ENCODE data around the gene CLDN9.

The CLDN9 gene, protein sequence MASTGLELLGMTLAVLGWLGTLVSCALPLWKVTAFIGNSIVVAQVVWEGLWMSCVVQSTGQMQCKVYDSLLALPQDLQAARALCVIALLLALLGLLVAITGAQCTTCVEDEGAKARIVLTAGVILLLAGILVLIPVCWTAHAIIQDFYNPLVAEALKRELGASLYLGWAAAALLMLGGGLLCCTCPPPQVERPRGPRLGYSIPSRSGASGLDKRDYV

DNA sequence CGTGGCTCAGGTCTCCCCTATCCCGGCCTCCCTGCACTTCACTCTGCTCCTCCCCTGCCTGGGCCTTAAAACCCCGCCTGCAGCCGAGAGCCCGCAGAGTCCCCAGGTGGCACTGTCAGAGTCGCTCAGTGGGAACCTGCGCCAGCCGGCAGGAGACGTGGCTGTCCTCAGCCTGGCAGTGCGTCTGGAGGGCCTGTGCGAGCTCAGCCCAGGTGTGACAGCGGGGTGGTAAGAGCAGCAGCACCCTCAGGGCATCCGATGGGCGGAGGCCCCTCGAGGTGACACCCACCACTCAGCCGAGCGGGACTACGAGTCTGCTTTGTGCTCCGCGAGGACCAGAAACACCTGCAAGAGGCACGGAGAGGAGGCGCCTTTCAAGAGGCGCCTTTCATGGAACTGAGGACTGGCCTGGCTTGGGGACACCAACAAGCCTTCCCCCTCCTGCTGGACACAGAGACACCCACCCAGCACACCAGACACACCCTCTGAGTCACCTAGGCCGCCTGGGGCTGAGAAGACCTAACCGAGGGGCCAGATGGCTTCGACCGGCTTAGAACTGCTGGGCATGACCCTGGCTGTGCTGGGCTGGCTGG lies at the start of gene CLDN9:
Gene CLDN9 (plus strand): TSS at position 96 of the 593 bp plus-strand sequence. CDS start 440 bp downstream, at position 536.
- DNase-seq: peak; percentile 84

DNA sequence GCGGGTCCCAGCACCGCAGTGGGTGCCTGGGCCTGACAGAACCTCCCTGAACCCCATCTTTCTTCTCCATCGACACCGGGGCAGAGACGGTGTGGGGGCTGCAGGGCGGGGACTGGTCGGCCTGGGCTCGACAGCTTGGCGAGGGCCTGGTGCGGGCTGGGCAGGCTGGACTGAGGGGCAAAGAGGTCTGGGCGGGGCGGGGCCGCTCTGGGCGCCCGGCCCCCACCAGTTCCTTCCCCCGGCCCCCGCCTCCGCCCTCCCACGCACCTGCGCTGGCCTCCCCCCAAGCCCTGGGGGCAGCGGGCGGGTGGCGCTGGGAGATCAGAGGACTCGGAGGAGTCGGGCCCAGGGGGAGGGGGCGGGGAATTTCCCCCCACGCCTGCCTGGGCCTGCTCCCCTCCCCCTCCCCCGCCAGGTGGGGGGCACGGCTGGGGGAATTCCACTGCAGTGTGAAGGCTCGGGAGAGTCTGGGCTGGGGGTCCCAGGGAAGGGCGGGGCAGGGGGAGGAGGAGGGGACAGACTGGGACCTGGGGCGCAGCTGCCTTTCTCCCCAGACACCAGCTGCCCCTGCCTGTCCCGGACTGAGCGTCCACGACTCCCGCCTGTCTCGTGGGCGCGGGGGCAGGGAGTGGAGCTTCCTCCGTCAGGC lies 49.5 kb upstream of the CLDN9 start:
- DNase-seq: no peak

DNA sequence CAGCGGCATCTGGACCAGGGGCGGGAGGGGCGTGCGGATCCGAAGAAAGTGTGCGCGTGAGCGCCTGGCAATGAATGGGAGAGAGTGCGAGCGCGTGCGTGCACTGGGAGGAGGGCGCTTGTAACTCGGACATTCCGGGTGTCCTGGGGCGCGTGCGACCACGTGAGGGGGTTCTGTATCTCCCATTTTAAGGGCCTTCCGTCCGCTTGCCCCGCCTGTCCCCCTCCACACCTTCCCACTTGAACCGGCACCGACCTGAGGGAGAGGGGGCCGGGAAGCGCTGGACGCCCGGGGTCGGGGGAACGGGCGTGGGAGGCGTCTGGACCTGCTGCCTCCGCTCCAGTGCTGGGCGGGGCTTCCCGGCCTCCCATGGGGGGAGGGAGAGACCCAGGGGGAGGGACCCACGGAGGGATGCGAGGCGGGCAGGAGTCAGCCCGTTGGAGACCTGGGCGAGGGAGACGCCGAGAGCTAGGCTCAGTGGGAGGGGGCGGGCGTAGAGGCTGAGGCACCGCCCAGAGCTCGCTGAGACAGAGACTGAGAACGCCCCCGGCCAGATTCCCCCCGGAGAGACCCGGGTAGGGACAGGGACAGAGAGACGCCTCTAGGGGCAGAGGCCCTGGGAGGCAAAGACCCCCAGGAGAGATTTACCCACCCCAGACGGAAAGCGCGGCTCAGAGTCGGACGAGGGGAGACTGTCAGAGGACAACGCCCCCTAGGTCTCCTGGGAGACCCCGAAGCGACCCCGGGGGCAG lies 48.8 kb upstream of the CLDN9 start, which contains the start of gene KREMEN2:
Gene KREMEN2 (plus strand): TSS at position 553 of the 752 bp plus-strand sequence. CDS start 246 bp downstream, outside the sequence.
- peak; percentile 76 for DNase-seq

DNA sequence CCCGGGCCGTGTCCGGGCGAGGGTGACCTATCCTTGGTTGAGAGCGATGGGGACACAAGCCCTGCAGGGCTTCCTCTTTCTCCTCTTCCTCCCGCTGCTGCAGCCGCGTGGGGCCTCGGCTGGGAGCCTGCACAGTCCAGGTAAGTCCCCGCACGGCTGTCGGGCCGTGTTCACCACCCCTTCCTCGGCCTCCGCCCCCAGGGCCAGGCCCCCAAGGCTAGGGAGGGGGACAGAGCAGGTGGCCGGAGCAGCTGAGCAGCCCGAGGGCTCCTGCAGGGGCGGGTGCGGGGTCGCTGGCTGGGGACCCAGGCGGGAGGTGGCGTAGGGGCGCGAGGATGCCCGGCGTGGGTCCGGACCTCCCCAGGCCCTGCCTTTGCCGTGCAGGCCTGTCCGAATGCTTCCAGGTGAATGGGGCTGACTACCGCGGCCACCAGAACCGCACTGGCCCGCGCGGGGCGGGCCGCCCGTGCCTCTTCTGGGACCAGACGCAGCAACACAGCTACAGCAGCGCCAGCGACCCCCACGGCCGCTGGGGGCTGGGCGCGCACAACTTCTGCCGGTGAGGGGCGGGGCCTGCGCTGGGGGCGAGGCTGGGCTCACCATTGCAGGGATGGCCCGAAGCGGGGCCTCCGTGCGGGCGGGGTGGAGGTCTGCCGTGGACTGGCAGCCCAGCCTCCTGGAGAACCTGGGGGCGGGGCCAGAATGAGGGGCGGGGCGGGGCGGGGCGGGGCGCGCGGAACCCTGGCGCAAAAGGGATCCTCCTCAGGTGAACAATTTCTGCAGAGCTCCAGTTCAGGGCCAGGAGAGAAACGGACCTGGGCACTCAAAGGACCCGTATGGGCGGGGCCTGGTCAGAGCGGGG lies 48.0 kb upstream of the CLDN9 start:
- DNase-seq: peak; percentile 65

DNA sequence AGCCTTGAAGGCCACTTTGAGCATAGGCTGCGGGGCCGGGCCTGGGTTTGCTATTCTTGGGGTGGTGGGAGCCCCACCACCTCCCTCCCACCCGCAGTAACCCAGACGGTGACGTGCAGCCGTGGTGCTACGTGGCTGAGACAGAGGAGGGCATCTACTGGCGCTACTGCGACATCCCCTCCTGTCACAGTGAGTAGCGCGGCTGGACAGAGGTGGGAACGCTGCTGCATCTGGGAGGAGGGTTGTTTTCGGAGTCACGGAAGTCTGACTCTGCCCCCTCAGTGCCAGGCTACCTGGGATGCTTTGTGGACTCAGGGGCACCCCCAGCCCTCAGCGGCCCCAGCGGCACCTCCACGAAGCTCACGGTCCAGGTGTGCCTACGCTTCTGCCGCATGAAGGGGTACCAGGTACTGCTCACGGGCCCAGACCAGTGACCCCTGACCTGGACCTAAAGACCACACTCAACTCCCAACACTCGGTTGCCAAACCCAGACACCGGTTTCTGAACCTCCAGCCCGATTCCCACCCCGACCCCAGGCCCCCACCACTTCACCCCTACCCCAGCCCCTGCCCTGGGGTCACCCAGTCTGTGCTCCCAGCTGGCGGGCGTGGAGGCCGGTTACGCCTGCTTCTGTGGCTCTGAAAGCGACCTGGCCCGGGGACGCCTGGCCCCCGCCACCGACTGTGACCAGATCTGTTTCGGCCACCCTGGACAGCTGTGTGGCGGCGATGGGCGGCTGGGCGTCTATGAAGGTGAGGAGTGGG lies 46.5 kb upstream of the CLDN9 start:
- no peak for DNase-seq

DNA sequence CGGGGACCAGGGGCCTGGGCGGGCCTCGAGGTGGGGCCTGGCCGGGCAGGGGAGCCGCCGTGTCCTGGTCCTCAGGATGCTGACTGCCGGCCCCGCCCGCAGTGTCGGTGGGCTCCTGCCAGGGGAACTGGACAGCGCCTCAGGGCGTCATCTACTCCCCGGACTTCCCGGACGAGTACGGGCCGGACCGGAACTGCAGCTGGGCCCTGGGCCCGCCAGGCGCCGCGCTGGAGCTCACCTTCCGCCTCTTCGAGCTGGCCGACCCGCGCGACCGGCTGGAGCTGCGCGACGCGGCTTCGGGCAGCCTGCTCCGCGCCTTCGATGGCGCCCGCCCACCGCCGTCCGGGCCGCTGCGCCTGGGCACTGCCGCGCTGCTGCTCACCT lies 45.9 kb upstream of the CLDN9 start:
- DNase-seq: no peak

DNA sequence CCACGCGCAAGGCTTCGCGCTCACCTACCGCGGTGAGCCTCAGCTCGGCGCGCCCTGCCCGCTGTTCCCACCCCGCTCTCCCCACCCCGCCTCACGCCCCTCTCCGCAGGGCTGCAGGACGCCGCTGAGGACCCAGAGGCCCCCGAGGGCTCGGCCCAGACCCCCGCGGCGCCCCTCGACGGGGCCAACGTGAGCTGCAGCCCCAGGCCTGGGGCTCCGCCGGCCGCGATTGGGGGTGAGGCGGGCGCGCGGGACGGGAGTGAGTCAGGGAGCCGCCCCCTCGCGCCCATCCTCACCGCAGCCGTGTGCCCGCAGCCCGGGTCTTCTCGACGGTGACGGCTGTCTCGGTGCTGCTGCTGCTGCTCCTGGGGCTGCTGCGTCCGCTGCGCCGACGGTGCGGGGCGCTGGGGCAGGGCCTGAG lies 45.5 kb upstream of the CLDN9 start:
- no peak for DNase-seq

DNA sequence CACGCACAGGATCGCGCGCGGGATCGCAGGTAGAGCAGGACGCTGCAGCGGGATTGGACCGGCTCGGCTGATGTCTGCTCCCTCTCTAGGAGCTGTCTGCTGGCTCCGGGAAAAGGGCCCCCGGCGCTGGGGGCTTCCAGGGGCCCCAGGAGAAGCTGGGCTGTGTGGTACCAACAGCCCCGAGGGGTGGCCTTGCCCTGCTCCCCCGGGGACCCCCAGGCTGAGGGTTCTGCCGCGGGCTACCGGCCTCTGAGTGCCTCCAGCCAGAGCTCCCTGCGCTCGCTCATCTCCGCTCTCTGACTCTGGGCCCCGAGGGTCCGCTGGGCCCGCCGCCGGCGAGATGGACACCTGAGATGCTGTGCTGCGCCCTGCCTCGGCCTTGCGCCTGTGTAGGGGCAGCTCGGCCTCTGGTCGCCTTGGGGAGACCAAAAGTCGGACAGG lies 45.0 kb upstream of the CLDN9 start:
- no peak for DNase-seq

DNA sequence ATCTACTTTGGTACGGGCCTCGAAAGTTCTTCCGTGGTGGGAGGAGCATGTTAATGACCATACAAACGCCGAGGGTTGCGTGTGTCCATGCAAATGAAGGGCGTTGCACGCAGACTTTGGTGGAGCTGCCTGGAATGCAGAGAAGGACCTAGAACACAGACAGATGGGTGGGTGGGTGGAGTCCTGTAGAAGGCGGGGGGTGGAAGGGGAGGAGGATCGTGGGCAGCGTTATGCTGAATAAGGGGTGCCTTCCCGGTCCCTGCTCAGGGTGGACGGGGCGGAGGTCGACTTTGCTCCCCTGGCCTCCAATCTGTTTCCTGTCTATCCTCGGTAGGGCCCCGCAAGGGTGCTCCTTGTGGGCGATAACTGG lies 44.4 kb upstream of the CLDN9 start:
- no peak for DNase-seq

DNA sequence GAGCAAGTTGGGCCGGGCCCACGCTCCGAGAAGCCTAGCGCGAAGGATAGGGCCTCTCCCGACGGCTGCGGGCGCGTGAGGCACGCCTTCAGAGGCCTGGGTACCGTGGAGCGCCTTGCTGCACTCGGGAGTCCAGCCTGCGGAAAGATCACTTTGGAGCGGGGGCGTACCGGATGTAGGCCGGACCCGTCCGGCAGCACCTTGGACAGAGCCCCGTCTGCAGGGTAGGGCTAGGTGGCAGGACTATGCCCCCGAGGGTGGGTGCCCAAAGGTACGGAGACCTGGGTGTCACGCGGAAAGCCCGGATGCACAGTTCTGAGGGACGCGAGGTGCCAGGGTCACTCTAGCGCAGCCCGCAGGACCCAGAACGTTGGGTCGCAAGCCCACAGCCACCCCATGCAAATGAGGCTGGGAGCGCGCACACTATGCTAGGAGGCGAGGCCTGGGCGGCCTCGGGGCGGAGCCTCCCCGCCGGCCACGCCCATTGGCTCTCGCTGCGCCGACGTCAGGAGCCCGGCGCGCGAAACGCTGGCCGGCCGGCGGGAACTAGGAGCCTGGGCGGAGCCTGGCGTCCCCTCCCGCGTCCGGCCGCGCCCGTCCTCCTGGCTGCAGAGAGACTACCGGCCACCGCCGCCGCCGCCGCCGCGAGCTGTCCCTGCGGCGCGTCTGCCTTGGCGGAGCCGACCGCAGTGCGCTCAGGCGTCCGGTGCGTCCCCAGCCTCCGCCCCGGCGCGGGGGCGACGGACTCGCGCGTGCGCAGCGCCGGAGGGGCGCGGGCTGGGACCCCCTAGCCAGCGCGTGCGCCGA lies 43.8 kb upstream of the CLDN9 start, which contains the start of gene PAQR4:
Gene PAQR4 (plus strand): TSS at position 611 of the 807 bp plus-strand sequence. CDS start 327 bp downstream, outside the sequence.
- DNase-seq: peak; percentile 89

DNA sequence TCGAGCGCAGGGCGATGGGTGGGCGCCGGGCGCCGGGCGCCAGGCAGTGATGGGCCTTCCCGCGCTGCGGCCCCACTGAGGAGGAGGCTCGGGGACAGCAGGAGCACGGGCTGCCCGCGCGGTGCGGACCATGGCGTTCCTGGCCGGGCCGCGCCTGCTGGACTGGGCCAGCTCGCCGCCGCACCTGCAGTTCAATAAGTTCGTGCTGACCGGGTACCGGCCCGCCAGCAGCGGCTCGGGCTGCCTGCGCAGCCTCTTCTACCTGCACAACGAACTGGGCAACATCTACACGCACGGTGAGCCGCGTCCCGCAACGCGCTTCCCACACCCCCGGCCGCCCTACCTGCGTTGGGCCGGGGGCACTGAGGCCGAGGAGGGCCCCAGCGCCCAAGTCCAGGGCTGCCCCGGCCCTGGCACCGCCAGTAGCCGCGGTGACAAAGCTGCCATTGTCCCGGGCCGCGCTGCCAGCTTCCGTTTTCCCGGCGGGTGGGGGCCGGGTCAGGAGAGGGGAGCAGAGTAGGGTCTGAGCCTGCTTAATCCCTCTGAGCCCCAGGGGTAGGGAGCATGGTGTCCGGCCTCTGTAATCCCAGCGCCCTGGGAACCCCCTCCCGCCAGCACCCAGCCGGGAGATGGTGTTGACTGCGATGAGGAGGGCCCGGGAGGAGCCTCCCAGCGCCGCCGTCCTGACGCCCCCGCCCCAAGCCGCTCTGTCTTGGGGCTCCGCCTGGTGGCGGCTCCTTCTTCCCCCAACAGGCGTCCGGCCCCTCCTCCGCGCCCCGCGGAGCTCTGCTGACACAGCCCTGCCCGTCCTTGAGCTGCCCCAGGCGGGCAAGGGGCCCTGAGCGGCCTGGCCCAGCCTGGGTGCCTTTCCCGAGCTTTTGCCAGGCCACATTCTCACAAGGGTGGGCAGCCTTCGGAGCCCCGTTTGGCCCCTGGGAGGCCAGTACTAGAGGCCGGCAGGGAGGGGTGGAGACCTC lies 42.9 kb upstream of the CLDN9 start:
- peak; percentile 69 for DNase-seq

DNA sequence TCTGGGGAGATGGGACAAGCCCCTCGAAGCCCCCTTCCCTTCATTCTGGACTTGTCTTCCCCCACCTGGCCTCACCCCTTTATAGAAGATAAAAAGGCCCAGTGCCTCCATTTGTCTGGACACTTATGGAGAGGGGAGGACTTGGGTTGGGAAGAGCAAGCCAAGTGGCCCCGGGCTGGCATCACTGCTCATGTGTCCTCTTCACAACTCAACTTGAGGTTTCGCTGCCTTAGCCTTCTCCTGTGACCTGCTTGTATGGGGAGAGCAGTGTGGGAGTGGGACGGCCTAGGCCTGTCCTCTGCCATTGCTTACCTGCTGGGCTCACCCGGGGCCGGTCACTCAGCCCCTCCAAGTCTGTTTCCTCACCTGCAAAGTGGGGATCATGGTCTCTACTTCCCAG lies 42.2 kb upstream of the CLDN9 start:
- DNase-seq: no peak

DNA sequence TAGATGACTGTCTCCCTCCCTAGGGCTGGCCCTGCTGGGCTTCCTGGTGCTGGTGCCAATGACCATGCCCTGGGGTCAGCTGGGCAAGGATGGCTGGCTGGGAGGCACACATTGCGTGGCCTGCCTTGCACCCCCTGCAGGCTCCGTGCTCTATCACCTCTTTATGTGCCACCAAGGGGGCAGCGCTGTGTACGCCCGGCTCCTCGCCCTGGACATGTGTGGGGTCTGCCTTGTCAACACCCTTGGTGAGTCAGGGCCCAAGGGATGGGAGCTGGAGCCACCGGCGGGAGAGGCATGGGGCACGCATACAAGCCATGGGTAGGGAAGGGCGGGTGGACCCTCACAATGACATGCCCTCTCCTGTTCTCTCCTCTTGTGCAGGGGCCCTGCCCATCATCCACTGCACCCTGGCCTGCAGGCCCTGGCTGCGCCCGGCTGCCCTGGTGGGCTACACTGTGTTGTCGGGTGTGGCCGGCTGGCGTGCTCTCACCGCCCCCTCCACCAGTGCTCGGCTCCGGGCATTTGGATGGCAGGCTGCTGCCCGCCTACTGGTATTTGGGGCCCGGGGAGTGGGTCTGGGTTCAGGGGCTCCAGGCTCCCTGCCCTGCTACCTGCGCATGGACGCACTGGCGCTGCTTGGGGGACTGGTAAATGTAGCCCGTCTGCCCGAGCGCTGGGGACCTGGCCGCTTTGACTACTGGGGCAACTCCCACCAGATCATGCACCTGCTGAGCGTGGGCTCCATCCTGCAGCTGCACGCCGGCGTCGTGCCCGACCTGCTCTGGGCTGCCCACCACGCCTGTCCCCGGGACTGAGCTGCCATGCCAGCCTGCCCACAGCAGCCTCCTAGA lies 41.4 kb upstream of the CLDN9 start:
- no peak for DNase-seq

DNA sequence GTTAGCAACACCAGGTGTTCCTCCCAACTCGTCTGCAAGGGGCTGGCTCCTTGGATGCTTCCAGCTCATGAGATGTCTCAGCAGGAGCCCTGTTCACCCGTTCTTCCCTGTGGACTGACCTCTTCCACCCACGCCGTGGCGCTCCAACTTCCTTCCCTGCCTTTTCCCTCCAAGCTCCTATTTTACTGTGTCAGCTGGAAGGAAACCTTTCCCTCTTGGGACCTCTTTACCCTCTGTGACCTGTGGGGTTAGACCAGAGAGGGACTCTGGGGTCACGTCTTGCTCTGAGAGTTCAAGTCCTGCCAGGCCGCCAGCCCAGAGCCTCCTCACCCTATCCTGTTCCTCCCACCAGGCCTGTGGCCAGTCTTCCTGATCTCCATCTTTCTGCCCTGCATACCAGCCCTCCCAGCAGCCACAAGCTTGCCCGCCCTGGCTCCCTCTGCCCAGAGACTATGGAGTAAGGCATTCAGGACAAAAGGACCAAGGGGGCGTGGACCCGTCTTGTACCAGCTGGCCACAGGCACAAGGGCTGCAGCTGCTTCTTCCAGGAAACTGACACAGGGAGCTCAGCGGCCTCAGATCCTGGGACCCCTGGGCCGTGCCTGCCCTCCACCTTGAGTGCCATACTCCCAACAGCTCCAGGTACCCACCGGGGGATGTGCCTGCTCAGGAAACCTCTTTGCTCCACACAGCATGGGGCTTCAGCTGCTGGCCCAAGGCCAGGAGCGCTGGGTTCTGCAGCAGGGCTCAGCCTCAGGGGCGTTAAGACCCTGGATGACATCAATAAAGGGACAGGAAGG lies 40.5 kb upstream of the CLDN9 start:
- no peak for DNase-seq

DNA sequence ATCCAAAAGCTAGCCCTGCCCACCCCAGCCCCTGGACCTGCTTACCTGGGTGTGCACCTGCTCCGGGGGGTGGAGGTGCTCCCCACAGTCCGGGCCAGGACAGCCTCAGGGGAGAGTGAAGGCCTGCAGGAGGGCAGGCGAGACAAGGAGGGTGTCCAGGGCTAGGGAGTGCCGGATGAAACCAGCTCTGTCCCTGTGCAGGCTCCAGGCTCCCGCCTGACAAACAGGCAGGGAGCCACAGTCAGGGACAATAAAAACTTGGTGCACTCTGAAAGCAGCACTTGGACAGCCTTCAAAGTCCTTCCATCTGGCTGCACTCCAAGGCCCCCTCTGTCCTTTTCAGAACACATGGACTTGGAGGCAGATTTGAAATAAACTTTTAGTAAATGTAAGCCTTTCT lies 39.6 kb upstream of the CLDN9 start:
- no peak for DNase-seq

DNA sequence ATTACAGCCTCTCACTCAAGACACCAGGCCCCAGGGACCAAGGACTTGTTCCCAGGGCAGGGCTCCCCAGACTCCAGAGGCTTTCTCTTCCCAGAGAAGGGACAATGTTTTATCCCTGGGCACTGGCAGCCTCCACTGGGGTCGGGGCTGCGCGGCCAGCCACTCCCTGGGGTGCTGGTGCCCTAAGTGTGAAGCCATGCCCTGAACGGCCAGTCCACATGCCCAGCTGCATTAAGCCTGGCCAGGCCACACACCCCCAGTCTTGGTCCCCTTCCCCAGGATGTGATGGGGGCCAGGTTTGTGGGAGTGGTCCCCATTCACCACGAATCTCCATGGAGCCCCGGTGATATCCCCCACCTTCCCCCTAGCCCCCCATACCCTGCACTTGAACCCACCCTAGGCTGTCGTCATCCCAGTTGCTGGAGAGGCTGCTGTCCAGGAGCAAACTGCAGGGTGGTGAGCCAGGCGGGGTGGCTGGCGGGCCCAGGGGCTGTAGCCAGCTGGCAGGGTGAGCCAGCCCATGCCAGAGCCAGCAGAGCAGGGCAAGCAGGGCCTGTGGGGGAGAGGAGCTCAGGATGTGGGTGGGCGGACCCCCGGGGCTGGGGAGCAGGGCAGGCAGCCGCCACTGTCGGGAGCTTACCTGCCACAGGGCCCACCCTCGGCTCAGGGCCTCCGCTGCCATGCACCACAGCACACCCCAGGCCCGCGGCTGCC lies 39.0 kb upstream of the CLDN9 start:
- no peak for DNase-seq

Measured in COR-L47 (cell line).